Skin epidermis (tissue), 12 donors: ENCODE results near the gene LEKR1.
A peak's percentile ranks its signal among the peaks of the same experiment; 100 is the strongest.
"Not testable (repeated sequence)": the region's sequence is repeated elsewhere in the genome, so short reads cannot be mapped to it uniquely, and the experiment has no call there.

ENCODE experiments used
- H3K27ac ChIP-seq, 21 experiments: fragments of 200-600 bp; sonication (generic) in 11 of 21; one replicate each; pipeline ENCODE4 v1.5.0; 2020; ENCODE audit warnings: mild to moderate bottlenecking in 3 of 21, inconsistent platforms in 2 of 21, moderate library complexity in 2 of 21
- H3K4me3 ChIP-seq, 7 experiments: fragments of 200-600 bp; sonication (generic) in 2 of 7; one replicate each; pipeline ENCODE4 v1.5.0; 2020; ENCODE audit warnings: inconsistent platforms in 2 of 7, mild to moderate bottlenecking in 2 of 7, moderate library complexity in 1 of 7

LEKR1 gene

DNA sequence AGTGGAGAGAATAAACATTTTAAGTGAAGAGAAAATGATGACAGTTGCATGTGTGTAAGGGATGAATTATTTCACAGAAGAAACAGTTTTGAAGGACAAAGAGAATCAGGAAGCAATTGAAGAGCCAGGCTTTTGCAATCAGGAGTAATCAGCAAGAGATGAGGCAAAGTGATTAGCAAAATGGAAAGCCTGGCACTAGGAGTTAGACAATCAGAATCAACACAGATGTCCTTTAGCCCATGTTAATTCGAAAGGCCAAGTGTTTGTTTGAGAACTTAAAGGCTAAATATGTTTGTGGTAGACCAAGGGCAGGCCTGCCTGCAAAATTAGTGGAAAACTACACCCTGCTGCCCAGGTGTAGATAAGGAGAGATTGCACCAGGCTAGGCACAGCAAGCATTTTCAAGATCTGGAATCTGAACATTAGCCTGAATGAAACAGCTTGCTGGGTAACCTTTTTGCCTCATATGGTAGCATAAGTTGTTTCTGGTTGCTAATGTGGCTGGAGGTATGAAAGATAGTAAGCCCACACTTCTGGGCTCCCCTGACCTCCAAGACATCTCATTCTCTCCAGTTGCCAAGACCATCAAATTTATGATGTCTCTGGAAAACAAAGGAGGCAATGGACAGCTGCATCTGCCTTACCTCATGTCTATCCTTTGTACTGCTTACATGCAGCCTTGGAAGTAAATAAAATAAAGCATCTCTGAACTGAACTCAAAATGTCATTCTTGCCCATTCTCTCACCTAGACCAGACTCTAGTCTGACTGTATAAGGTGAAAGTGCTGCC, 22.0 kb upstream of the LEKR1 start:
- no peak overlapping the region for H3K27ac ChIP-seq
- no peak overlapping the region for H3K4me3 ChIP-seq

DNA sequence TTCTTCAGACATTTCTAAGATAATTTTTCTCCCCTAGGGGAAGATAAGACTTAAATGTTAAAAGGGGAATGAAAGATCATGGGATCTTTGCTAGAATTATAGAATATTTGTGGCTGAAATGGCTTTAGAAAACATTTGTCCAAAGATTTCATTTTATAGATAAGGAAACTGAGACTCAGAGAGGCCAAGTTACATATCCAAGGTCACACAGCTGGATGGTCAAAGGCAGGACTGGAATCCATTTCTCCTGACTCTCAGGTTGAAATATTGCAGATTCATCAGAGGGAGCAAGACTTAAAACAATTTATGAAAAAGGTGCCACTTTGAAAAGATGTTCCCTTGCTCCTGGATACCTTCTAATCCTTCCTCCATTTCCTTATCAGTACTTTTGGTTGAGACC, 19.5 kb upstream of the LEKR1 start:
- Histone ChIP-seq H3K4me3 (no peak overlapping the region), H3K27ac (no peak overlapping the region)

DNA sequence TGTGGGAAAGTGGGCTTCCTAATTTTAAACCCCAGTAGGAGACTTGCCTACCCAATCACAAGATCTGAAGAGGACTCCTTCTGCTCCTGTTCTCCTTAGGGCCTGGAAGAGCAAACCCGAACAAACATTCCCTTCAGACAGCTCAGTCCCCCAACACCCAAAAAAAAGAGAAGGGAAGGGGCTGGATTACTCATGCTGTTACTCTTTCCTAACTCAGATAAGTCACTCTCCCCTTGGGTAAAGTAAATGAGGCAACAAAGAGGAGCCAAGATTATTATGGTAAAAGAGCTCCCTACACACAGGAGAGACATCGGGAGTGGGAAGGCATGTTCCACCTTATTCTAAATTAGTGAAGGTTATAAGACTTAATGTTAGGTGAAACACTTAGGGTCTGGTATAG, 18.1 kb upstream of the LEKR1 start:
- no peak overlapping the region for H3K4me3 ChIP-seq
- H3K27ac ChIP-seq, result no peak overlapping the region

DNA sequence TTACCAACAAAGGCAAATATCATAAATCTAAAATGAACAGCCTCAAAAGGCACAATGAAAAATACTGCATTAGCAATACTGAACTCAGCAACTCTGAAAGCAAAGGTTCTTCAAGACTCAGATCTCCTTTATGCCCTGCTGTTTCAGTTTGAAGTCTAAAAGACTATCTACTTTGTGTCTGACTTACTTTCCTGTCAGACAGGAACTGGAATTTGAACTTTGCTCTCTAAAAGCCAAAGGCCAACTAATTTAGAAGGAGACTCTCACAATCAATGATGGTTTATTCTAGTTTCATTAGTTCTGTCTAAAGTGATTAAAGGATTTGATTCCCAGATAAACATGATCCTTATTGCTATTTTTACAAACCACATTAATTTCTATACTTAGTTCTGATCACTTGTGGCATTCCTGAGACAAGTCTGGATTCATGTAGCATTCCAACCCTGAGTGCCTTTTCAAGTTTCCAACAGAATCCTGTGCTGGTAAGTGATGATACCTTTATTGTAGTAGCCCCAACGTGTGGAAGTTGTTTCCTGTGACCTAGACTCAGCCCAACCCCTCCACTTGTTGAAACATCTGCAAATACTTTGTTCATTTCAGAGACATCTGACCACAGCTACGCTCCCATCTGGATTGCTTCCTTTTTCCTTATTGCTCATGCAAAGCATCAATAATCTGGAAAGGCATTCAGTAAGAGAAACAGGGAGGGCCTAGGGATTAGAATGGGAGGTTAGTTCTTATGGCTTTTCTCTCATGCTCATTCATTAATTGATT, 14.9 kb upstream of the LEKR1 start:
- no peak overlapping the region for H3K4me3 ChIP-seq
- peak overlapping the region in 15 of 21 experiments; percentile 14 to 67 (median 39) for H3K27ac ChIP-seq

DNA sequence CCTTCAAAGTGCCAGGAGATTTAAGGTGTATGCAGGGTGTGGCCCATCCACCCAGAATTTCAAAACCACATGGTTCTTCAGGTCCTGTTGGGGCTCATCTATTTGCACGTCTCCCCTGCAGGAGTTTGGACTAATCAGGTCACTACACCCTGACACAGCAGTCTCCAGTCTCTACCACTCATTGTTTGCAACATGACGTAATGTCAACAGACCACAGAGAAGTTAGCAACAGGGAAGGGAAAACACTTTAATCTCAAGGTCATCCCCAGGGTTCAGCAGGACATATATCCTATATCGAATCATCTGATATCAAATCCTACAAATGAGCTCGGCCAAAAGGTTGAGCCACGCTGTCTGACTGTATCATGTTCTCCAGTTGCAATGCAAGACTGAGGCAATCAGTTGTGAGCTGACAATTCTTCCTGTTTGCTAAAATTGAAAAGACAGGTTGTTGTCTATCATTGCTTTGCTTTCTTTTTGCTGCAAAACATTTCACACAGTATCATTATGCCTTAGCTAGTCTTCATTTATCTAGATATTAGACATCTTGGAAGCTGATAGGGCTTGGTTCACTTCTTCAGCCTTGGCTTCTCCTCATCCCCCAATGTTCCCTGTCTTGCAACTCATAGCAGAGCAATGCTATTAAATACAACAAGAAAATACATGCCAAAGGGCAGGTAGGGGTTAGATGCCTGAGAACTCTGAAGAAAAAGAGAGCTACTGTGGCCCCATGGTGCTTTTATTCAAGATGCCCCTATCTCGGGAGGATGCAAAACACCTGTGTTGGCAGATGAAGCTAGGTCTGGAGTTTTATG, 13.4 kb upstream of the LEKR1 start:
- peak overlapping the region in 19 of 21 experiments; percentile 2 to 82 (median 52) for H3K27ac ChIP-seq
- no peak overlapping the region for H3K4me3 ChIP-seq

DNA sequence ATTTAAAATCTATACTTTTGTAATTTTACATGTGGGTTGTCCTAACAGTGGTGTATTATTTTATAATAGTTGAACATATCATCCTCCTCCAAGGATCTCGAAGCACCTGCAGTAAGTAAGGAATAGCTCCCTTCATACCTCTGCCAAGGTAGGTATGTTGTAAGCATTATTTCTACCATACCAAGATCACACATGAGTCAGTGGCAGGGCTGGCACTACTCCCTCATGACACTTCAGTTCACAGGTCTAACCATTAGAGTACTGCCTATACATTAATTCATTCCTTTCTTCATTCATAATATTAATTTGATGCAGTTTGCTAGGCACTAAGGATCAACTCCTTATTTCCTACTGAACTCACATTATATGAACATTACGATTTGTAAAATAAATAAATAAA, 11.9 kb upstream of the LEKR1 start:
- Histone ChIP-seq H3K27ac (peak overlapping the region in 2 of 21 experiments; percentile 12 to 43), H3K4me3 (no peak overlapping the region)

DNA sequence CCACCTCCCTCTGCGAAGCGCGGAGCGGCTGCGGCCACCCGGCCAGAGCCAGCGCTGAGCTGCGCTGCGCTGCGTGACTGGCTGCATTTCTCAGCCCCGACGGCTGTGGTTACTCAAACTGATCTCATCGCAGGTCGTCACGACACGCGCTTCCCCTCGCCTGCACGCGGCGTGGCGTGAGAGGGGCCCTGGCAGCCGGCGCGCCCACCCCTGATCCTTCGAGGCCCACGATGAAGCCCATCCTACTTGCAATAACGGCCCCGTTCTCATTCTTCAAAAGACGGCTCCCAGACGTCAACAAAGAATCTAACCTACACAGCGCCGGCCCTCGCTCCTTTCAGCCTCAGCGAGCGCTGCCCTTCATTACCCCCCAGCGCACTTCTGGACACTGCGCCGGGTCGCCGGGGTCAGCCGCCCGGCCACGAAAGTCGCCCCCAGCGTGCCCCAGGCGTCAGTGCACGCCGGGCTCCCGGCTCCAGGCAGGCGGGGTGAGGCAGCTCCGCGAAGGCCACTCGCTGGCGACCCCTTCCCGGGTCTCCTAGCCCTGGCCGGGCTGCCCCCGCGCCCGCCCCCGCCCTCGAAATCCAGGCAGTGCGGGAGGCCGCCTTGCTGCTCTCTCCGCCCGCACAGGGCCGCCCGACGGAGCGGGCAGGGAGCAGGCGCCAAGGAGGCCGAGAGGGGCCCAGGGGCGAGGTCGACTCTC, 9.9 kb upstream of the LEKR1 start:
- H3K4me3 ChIP-seq, result peak overlapping the region; percentile 41 to 69 (median 49)
- peak overlapping the region; percentile 61 to 98 (median 88) for H3K27ac ChIP-seq

DNA sequence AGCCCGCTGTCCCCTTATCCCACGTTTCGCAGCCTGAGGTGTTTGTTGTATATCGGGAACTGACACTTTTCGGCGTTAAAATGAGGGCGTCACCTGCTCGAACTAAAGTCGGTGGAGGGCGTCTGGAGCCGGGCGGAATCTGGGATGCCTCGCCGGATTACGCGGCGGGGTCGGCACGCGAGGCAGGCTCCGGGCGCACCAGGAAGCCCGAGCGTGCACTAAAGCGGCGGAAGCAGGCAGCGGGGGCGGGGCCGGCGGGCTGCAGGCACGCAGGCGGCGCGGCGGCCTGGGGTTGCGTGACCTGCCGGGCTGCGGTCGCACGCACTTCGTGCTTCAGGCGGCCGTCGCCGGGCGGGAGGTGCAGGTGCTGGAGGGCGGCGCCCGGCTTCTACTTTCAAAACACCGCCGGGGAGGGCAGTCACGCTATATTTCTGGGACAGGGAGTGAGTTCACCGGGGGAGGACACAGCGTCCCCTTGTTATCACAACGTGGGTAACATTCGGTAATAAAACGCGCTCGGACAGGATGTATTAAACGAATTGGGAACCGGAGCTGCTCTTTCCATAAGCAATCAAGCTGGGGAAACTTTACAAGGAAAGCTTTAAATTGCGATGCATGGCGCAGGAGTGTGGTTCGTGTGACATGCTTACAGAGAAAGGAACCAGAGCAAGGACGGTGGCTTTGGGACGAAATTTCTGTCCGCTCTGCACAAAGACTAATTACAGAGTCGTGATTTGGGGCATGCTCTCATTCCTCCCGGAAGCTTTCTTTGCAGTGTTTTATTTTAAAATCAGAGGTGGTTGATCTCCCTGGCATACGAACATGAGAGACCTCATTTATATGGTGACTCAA, 9.1 kb upstream of the LEKR1 start:
- peak overlapping the region; percentile 61 to 98 (median 88) for H3K27ac ChIP-seq
- H3K4me3 ChIP-seq, result peak overlapping the region; percentile 41 to 69 (median 49)

DNA sequence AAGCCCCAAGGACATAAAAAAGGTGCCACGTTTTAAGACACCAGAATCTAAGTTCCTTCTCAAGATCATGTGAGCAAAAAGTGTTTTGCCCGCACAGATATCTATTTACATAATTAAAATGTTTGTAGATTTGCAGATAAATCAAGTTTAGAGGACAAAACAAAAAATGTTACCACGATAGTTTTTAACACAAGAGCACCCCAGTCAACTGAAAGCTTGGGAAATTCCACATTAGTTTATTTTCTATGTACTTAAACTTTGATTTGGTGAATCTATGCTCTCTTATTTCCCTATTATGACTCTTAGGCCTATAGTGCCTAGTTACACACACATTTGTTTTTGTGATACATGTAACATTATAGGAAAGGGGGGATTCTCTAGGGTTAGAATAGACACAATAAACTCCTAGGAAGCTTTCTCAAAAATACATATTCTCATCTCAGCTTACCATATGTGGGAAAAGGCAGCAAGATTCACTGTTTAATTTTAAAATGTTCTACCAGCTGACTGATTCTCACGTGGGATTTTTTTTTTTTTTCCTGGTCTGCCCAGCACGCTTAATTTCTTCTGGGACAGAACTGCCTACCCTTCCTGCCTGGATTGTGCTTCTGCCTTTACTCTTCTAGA, 8.4 kb upstream of the LEKR1 start:
- Histone ChIP-seq H3K4me3 (peak overlapping the region; percentile 41 to 69 (median 49)), H3K27ac (peak overlapping the region in 19 of 21 experiments; percentile 61 to 98 (median 88))

DNA sequence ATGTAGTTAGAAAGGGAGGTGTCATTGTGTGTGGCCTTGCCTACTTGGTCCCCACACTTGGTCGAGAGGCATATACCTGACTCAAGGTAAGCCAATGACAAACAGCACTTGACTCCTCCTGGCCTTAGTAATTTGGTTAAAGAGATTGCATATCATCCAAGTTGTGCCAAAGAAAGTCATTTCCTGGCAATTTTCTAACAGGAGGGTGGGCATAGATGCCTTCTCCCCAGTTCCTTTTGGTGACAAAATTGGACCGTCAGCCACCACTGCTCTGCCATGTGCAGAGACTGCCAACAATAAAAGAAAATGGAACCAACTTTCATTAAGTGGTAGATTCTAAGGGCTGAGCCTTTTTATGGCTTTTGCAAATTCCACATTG, 7.9 kb upstream of the LEKR1 start:
- Histone ChIP-seq H3K4me3 (no peak overlapping the region), H3K27ac (peak overlapping the region in 8 of 21 experiments; percentile 1 to 98 (median 89))

DNA sequence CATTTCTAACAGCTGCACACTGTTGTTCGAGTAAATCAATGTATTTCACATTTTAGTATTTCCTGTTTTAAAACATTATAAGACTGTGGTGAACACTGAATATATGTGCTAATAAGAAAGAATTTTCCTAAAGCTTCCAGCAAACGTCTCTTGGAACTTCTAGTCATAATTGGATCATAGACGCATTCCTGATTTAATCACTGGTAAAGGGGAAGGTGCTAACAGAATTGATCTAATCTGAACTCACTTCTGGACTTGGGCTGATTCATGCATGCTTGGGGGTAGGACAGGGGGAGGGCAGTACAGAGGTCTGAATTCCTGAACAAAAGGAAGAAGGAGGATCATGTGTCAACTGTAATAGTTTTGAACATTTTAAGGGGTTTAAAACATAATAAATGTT, 7.3 kb upstream of the LEKR1 start:
- Histone ChIP-seq H3K4me3 (no peak overlapping the region), H3K27ac (no peak overlapping the region)

DNA sequence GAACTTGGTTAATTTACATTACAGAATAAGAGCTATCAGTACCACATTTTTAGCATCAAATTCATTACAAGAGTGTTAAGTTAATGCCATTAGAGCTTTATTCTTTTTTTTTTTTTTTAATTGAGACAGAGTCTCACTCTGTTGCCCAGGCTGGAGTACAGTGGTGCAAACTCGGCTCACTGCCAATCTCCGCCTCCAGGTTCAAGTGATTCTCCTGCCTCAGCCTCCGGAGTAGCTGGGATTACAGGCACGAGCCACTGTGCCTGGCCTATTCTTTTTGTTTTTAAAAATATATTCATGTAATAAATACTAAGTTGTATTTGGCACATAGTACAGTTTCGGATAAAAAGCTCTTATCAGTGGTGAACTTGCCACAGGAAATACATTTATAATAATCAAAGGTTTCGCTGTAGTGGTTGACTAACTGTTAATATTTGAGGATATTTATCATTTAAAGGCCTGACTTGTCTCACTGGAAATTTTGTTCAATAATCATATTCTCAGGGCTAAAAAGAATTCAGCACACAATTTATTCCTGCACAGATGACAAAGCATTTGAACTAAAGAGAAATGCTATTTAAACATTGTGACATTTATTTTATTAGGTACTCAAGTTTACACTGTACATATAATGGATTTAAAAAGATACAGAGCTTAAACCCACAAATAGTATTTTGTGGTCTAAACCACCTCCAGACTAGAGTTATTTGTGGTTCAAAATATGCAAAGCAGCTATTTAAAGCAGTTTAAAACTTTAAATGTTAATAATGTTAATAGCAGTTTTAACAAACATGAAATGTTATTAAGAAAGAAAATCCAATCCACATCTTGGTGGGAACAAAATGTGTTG, 6.1 kb upstream of the LEKR1 start:
- H3K27ac ChIP-seq, result no peak overlapping the region
- H3K4me3 ChIP-seq, result no peak overlapping the region

DNA sequence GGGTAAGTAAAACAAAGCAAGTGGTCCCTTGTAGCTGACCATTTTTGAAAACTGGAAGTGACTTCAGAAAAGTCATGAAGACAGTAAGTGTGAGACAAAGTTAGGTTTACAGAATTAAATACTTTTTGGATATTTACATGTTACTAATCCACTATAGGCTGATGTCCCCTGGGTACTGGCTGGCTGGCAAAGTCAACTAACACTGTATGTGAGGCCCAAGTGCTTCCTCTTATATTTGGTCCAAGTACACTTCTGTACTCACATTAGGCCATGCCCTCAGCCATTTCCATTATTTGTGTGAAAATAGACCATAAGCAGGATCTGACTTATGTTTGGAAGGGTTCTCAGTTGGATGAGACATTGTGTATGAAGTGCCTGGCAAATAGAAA, 5.5 kb upstream of the LEKR1 start:
- H3K27ac ChIP-seq, result no peak overlapping the region
- H3K4me3 ChIP-seq, result no peak overlapping the region

DNA sequence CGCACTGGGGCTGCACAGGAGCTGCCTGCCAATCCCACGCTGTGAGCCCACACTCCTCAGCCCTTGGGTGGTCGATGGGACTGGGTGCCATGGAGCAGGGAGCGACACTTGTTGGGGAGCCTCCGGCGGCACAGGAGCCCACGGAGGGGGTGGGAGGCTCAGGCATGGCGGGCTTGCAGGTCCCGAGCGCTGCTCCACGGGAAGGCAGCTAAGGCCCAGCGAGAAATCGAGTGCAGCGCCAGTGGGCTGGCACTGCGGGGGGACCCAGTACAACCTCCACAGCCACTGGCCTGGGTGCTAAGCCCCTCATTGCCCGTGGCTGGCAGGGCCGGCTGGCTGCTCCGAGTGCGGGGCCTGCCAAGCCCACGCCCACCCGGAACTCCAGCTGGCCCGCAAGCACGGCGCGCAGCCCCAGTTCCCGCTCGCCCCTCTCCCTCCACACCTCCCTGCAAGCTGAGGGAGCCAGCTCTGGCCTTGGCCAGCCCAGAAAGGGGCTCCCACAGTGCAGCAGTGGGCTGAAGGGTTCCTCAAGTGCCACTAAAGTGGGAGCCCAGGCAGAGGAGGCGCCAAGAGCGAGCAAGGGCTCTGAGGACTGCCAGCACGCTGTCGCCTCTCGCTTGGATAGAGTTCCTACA, 3.4 kb upstream of the LEKR1 start:
- H3K4me3 ChIP-seq, H3K27ac ChIP-seq: not testable (repeated sequence)

DNA sequence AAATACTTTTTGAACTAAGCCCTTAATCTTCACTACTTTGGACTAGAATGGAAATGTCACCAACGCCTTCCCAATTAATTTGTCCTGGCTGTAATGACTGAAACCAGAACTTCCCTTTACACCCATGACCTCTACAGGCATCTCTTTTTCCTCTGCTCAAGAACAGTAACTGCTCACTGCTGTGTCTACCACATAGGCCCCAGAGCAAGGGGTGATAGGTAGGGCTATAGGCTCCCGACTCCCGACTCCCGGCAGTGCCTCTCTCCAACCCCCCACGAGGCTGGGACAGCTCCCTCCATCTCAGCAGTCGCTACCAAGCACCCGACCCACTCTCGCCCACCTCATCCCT, 384 bp upstream of the LEKR1 start:
- Histone ChIP-seq H3K4me3 (peak overlapping the region; percentile 51 to 83 (median 63)), H3K27ac (peak overlapping the region; percentile 71 to 96 (median 90))

DNA sequence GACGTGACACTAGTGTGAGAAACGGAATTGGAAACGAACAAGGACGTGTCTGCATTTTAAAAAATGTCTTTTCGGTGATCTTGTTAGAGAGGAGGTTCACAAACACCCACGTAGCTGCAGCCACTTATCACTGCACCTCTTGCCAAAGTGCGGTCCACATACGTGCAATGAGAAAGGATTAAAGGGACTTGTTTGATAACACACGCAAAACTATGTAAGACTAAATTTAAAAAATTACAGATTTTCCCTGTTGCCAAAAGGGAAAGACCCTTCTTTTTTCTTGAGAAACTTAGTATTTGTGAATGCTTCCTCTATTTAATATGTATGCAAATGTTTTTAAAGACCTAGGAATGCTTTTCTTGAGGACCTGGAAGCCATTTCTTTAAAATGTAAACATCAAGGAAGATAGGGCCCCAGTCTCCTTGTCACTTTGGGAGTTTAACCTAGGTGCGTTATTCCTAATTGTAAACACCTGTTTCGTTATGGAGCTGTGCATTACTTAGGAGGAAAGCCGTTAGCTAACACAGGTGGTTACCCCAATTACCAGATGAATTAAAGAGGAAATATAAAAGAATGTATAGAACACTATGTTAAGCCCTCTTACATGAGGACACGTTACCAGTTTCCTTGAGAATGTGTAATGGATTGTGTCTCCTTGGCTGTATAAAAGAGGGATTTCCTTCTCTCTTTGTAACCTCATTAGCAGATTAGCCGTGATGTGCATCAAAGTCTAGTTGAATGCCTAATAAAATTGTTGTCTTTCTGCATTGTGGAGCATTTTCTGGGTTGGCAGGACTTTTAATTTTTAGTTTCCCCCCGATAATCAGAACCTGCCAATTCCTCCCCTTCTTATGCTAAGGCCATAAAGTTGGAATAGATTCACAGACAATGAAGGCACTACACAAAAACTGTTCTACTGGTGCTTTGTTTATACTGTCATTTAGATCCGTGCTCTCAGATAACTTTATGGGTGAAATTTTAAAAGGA, 1.0 kb downstream of the LEKR1 start:
- Histone ChIP-seq H3K27ac (peak overlapping the region in 20 of 21 experiments; percentile 80 to 96 (median 90)), H3K4me3 (peak overlapping the region; percentile 51 to 83 (median 63))
